PC-9 (cell line): ENCODE results near the gene RBMX. TPM values are rescaled to one million over a fixed set of nuclear protein-coding genes. Genes with fewer than 3 reads are reported as not detected.
"Not testable (repeated sequence)": the region's sequence is repeated elsewhere in the genome, so short reads cannot be mapped to it uniquely, and the experiment has no call there.

ENCODE experiments used
- BruUV-seq: library from RNA; stranded (reverse); fragments of 400-500 nt; replicated peaks from 2 replicates; lab custom pipeline; 2021; lab: Mats Ljungman, UMichigan
- CTCF ChIA-PET: fragments of 300-600 bp; sonication (Branson Sonifier 250); formaldehyde crosslinking; loops from one replicate; lab custom pipeline; 2022; ENCODE audit warnings: antibody characterized with exemption; lab: Charles Lee
- POLR2A ChIA-PET: fragments of 300-600 bp; sonication (Branson Sonifier 250); formaldehyde crosslinking; loops from one replicate; lab custom pipeline; 2022; ENCODE audit warnings: antibody characterized with exemption; ENCODE audit not compliant: unreplicated experiment; lab: Charles Lee
- DNase-seq, 2 experiments: peaks; one replicate each; pipeline versions ENCODE4 v3.0.0 to v3.0.0-alpha.2; 2015 to 2022; ENCODE audit warnings: mixed read lengths in 1 of 2
- H2AFZ ChIP-seq: fragments of 200-600 bp; sonication (generic); 2 replicates; pipeline ENCODE4 v1.8.1; 2017; ENCODE audit warnings: antibody characterized with exemption
- H3F3A ChIP-seq: fragments of 200-600 bp; sonication (generic); 2 replicates; pipeline ENCODE4 v1.8.1; 2017; ENCODE audit warnings: antibody characterized with exemption, mild to moderate bottlenecking, low read depth; ENCODE audit not compliant: insufficient read depth
- H3K27ac ChIP-seq: fragments of 200-600 bp; sonication (generic); 2 replicates; pipeline ENCODE4 v1.6.1; 2016; ENCODE audit warnings: mixed run types
- H3K27me3 ChIP-seq: fragments of 200-600 bp; sonication (generic); 2 replicates; pipeline ENCODE4 v1.6.1; 2016; ENCODE audit warnings: low read depth, mixed run types; ENCODE audit not compliant: insufficient read depth
- H3K36me3 ChIP-seq: fragments of 200-600 bp; sonication (generic); 2 replicates; pipeline ENCODE4 v1.6.1; 2016; ENCODE audit warnings: low read depth, mixed run types
- H3K4me1 ChIP-seq: fragments of 200-600 bp; sonication (generic); replicated peaks from 2 replicates; pipeline ENCODE4 v1.6.1; 2016; ENCODE audit warnings: mixed run types; ENCODE audit not compliant: insufficient read depth
- H3K4me2 ChIP-seq: fragments of 200-600 bp; sonication (generic); 2 replicates; pipeline ENCODE4 v1.6.1; 2017; ENCODE audit warnings: mixed run types
- H3K4me3 ChIP-seq: fragments of 200-600 bp; sonication (generic); 2 replicates; pipeline ENCODE4 v1.6.1; 2016; ENCODE audit warnings: mixed run types
- H3K79me2 ChIP-seq: fragments of 200-600 bp; sonication (generic); 2 replicates; pipeline ENCODE4 v1.6.1; 2017; ENCODE audit warnings: low read depth, mixed run types
- H3K9me2 ChIP-seq: fragments of 200-600 bp; sonication (generic); 2 replicates; pipeline ENCODE4 v1.8.1; 2017; ENCODE audit warnings: mild to moderate bottlenecking; ENCODE audit not compliant: insufficient read depth
- H3K9me3 ChIP-seq: fragments of 200-600 bp; sonication (generic); 2 replicates; pipeline ENCODE4 v1.8.1; 2016; ENCODE audit warnings: low read depth; ENCODE audit not compliant: insufficient read depth
- H4K20me1 ChIP-seq: fragments of 200-600 bp; sonication (generic); 2 replicates; pipeline ENCODE4 v1.8.1; 2017; ENCODE audit not compliant: insufficient read depth
- EZH2 ChIP-seq: fragments of 200-600 bp; sonication (generic); IDR thresholded peaks from 2 replicates; pipeline ENCODE4 v1.8.0; 2017; ENCODE audit warnings: antibody characterized with exemption, low read depth
- intact Hi-C: fragments of 100-400 bp; cut with micrococcal nuclease; formaldehyde crosslinking; loops from one replicate; pipeline ENCODE4 v1.10.0; 2022; ENCODE audit not compliant: unreplicated experiment
- total RNA-seq: library from RNA; stranded (reverse); gene quantifications from 2 replicates; pipeline ENCODE4 v1.2.3, GENCODE V29; 2021
- TF ChIP-seq, protein P1 (sequence below): fragments of 200-600 bp; sonication (generic); conservative IDR thresholded peaks from 2 replicates; pipeline ENCODE4 v1.6.1; 2017; ENCODE audit warnings: mixed run types, antibody characterized with exemption, mild to moderate bottlenecking, moderate library complexity

The RBMX gene
- total RNA-seq, 1 experiment from 2014 or later = 275 TPM

DNA sequence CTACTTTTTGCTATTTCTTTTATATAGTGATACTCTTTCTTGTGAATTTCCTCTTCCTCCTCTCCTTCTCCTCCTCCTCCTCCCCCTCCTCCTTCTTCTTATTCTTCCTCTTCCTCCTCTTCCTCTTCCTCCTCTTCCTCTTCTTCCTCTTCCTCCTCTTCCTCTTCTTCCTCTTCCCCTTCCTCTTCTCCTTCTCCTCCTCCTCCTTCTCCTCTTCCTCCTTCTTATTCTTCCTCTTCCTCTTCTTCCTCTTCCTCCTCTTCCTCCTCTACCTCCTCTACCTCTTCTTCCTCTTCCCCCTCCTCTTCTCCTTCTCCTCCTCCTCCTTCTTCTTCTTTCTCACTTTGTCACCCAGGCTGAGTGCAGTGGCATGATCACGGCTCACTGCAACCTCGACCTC lies 36.3 kb upstream of the RBMX start:
- intact Hi-C loops = no loop called here
- Histone ChIP-seq H3K79me2 (peaks cover 10% of the 10 kb centered on the region), H2AFZ (no peak overlapping the region), H4K20me1 (no peaks in the 10 kb centered on the region), H3K9me3 (no peaks in the 10 kb centered on the region), H3K9me2 (no peaks in the 10 kb centered on the region), H3K27me3 (no peaks in the 10 kb centered on the region), H3K36me3 (no peaks in the 10 kb centered on the region), H3K27ac (no peak overlapping the region), H3K4me1 (no peaks in the 10 kb centered on the region), H3K4me2 (no peak overlapping the region), H3K4me3 (no peak overlapping the region), H3F3A (no peaks in the 10 kb centered on the region)
- no TSS peak for BruUV-seq
- ChIA-PET POLR2A (interaction anchor here (0.6 kb wide), 1 partner anchor 692 kb away, joined by 3 read pairs; no protein-coding TSS in a partner anchor), CTCF (no interaction called here)
- TF ChIP-seq, protein P1, sequence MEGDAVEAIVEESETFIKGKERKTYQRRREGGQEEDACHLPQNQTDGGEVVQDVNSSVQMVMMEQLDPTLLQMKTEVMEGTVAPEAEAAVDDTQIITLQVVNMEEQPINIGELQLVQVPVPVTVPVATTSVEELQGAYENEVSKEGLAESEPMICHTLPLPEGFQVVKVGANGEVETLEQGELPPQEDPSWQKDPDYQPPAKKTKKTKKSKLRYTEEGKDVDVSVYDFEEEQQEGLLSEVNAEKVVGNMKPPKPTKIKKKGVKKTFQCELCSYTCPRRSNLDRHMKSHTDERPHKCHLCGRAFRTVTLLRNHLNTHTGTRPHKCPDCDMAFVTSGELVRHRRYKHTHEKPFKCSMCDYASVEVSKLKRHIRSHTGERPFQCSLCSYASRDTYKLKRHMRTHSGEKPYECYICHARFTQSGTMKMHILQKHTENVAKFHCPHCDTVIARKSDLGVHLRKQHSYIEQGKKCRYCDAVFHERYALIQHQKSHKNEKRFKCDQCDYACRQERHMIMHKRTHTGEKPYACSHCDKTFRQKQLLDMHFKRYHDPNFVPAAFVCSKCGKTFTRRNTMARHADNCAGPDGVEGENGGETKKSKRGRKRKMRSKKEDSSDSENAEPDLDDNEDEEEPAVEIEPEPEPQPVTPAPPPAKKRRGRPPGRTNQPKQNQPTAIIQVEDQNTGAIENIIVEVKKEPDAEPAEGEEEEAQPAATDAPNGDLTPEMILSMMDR = no peak
- TF ChIP-seq EZH2 = no peak
- DNase-seq = no peak

DNA sequence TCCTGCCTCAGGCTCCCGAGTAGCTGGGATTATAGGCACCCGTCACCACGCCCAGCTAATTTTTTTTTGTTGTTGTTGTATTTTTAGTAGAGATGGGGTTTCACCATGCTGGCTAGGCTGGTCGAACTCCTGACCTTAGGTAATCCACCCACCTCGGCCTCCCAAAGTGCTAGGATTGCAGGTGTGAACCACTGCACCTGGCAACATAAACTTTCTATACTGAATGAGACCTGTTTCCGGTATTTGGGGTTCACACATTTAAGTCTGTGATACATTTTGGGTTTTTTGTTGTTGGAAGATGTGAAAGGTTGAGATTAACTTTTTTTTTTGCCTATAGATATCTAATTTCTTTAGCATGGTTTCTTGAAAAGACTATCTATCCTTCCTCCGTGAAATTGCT lies 31.1 kb upstream of the RBMX start:
- H3K27ac ChIP-seq, H3K4me3 ChIP-seq, DNase-seq, BruUV-seq, H3K9me2 ChIP-seq, CTCF ChIA-PET, H2AFZ ChIP-seq, H3K27me3 ChIP-seq, H3K9me3 ChIP-seq, H4K20me1 ChIP-seq, intact Hi-C loops, H3K4me2 ChIP-seq, H3F3A ChIP-seq, H3K36me3 ChIP-seq: not testable (repeated sequence)
- POLR2A ChIA-PET = interaction anchor here (0.7 kb wide), 1 partner anchor 30 kb away, joined by 17 read pairs; no protein-coding TSS in a partner anchor
- H3K4me1 ChIP-seq = peaks cover 10% of the 10 kb centered on the region
- H3K79me2 ChIP-seq = peaks cover 19% of the 10 kb centered on the region

DNA sequence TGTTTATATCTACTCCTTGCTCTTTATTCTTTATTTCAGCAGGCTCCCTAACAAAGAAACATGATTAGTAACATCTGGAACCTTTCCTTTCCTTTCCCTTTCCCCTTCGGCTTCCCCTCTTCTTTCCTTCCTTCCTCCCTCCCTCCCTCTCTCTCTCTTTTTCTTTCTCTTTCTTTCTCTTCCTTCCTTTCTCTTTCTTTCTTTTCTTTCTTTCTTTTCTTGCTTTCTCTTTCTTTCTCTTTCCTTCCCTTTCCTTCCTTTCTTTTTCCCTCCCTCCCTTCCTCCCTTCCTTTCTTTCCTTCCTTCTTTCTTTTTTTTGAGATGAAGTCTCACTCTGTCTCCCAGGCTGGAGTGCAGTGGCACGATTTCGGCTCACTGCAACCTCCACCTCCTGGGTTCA lies 30.7 kb upstream of the RBMX start:
- Histone ChIP-seq H3K36me3 (no peaks in the 10 kb centered on the region), H3K4me2 (peak overlapping the region; percentile 85), H3K79me2 (peaks cover 19% of the 10 kb centered on the region), H3K9me3 (no peaks in the 10 kb centered on the region), H3F3A (peaks cover 6% of the 10 kb centered on the region; the same call in 1 of the 2 replicates), H3K27ac (no peak overlapping the region), H3K4me1 (peaks cover 10% of the 10 kb centered on the region), H3K9me2 (no peaks in the 10 kb centered on the region), H3K27me3 (no peaks in the 10 kb centered on the region), H2AFZ (no peak overlapping the region), H3K4me3 (no peak overlapping the region), H4K20me1 (no peaks in the 10 kb centered on the region)
- ChIA-PET POLR2A (interaction anchor here (0.6 kb wide), 1 partner anchor 787 kb away, joined by 3 read pairs; no protein-coding TSS in a partner anchor), CTCF (no interaction called here)
- no peak for DNase-seq
- no TSS peak for BruUV-seq
- intact Hi-C loops = no loop called here
- TF ChIP-seq, protein P1 = no peak
- TF ChIP-seq EZH2 = no peak
